NAMALWA (cell line): Measurements from ENCODE around the gene THYN1.

Experiments used
- DNase-seq: peaks from one replicate; pipeline ENCODE4 v3.0.0-alpha.2; 2015; ENCODE audit warnings: low spot score

Gene THYN1

GRCh38 chr11:134223121-134223520 lies 30.0 kb downstream of the THYN1 start:
- DNase-seq = no peak

GRCh38 chr11:134216816-134217215 lies 36.3 kb downstream of the THYN1 start:
- DNase-seq = no peak

GRCh38 chr11:134215836-134216235 lies 37.3 kb downstream of the THYN1 start:
- DNase-seq = no peak

- DNase-seq = peak; percentile 58
These were observed 45.5 kb downstream of the THYN1 start for GRCh38 chr11:134207538-134208239.

- DNase-seq = no peak
These were observed 47.0 kb downstream of the THYN1 start for GRCh38 chr11:134206185-134206584.

GRCh38 chr11:134205729-134206128 lies 47.4 kb downstream of the THYN1 start:
- DNase-seq = no peak

GRCh38 chr11:134202661-134203060 lies 50.5 kb downstream of the THYN1 start:
- no peak for DNase-seq

GRCh38 chr11:134200688-134201087 lies 52.5 kb downstream of the THYN1 start:
- DNase-seq = no peak

GRCh38 chr11:134199531-134199930 lies 53.6 kb downstream of the THYN1 start:
- DNase-seq = no peak
